IMR-90 (cell line): ENCODE measurements around the gene FOXO1. TPM values are rescaled to one million over a fixed set of nuclear protein-coding genes. Genes with fewer than 3 reads are reported as not detected.

Experiments
- ATAC-seq: fragments of 200-7000 bp; cut with Tn5 transposase; 2 replicates; pipeline ENCODE4 v1.9.1; 2020; ENCODE audit warnings: low read depth, mild to moderate bottlenecking, moderate library complexity
- BruUV-seq: library from RNA; stranded (reverse); fragments of 400-500 nt; replicated peaks from 2 replicates; lab custom pipeline; 2021; lab: Mats Ljungman, UMichigan
- CTCF ChIA-PET: fragments of 300-600 bp; formaldehyde crosslinking; extraction: SDS; loops from one replicate; lab custom pipeline; 2021; ENCODE audit warnings: antibody characterized with exemption; lab: Yijun Ruan, JAX
- POLR2A ChIA-PET: fragments of 300-600 bp; sonication (Branson Sonifier 250); formaldehyde crosslinking; loops from one replicate; lab custom pipeline; 2022; ENCODE audit warnings: antibody characterized with exemption; ENCODE audit not compliant: unreplicated experiment; lab: Charles Lee
- DNase-seq: peaks from one replicate; pipeline ENCODE4 v3.0.0; 2013
- H2AFZ ChIP-seq: replicated peaks from 2 replicates; pipeline ENCODE3; 2013; ENCODE audit warnings: low read length, mild to moderate bottlenecking; ENCODE audit not compliant: poor library complexity
- H2AK5ac ChIP-seq: 2 replicates; pipeline ENCODE4 v1.6.1; 2013; ENCODE audit warnings: low read depth, low read length, inconsistent platforms
- H2AK9ac ChIP-seq: replicated peaks from 2 replicates; pipeline ENCODE3; 2013; ENCODE audit warnings: mild to moderate bottlenecking, low read depth, low read length, moderate library complexity; ENCODE audit not compliant: poor library complexity
- H2BK120ac ChIP-seq: 2 replicates; pipeline ENCODE4 v1.6.1; 2013; ENCODE audit warnings: low read depth, low read length, inconsistent platforms
- H2BK15ac ChIP-seq: 3 replicates; pipeline ENCODE4 v1.6.1; 2013; ENCODE audit warnings: low read depth, low read length, inconsistent platforms
- H2BK20ac ChIP-seq: 2 replicates; pipeline ENCODE4 v1.6.1; 2013; ENCODE audit warnings: low read depth, mild to moderate bottlenecking, inconsistent platforms, low read length, moderate library complexity
- H2BK5ac ChIP-seq: 2 replicates; pipeline ENCODE4 v1.6.1; 2013; ENCODE audit warnings: mild to moderate bottlenecking, low read depth, low read length, inconsistent platforms; ENCODE audit not compliant: poor library complexity, severe bottlenecking
- H3K14ac ChIP-seq: replicated peaks from 2 replicates; pipeline ENCODE4 v1.6.1; 2013; ENCODE audit warnings: low read depth, low read length, inconsistent platforms
- H3K18ac ChIP-seq: 2 replicates; pipeline ENCODE4 v1.6.1; 2013; ENCODE audit warnings: low read depth, low read length, control low read depth
- H3K23ac ChIP-seq: 2 replicates; pipeline ENCODE4 v1.6.1; 2013; ENCODE audit warnings: low read depth, low read length, inconsistent platforms
- H3K27ac ChIP-seq: 2 replicates; pipeline ENCODE4 v1.5.1; 2013; ENCODE audit warnings: mild to moderate bottlenecking, control low read depth, low read length; ENCODE audit not compliant: insufficient read depth
- H3K27me3 ChIP-seq: 2 replicates; pipeline ENCODE4 v1.6.1; 2013; ENCODE audit warnings: low read length; ENCODE audit not compliant: control insufficient read depth, insufficient read depth
- H3K36me3 ChIP-seq: 2 replicates; pipeline ENCODE4 v1.6.1; 2013; ENCODE audit warnings: low read length, mixed read lengths; ENCODE audit not compliant: control insufficient read depth, insufficient read depth
- H3K4ac ChIP-seq: 2 replicates; pipeline ENCODE4 v1.6.1; 2013; ENCODE audit warnings: low read depth, low read length, inconsistent platforms
- H3K4me1 ChIP-seq: 2 replicates; pipeline ENCODE4 v1.6.1; 2013; ENCODE audit warnings: low read length, mixed read lengths; ENCODE audit not compliant: control insufficient read depth, insufficient read depth
- H3K4me2 ChIP-seq: 2 replicates; pipeline ENCODE4 v1.6.1; 2013; ENCODE audit warnings: low read depth, mild to moderate bottlenecking, control low read depth, low read length, moderate library complexity
- H3K4me3 ChIP-seq: 2 replicates; pipeline ENCODE4 v1.5.1; 2013; ENCODE audit warnings: low read depth, mild to moderate bottlenecking, control low read depth, low read length, moderate library complexity; ENCODE audit not compliant: insufficient read depth
- H3K56ac ChIP-seq: 2 replicates; pipeline ENCODE4 v1.6.1; 2013; ENCODE audit warnings: low read length, inconsistent platforms; ENCODE audit not compliant: insufficient read depth; ENCODE audit errors: extremely low read depth
- H3K79me1 ChIP-seq, 2 experiments: 2 replicates each; pipeline ENCODE4 v1.6.1; 2013; ENCODE audit warnings: low read length in 2 of 2, inconsistent platforms in 1 of 2, low read depth in 1 of 2
- H3K9ac ChIP-seq: 2 replicates; pipeline ENCODE4 v1.6.1; 2013; ENCODE audit warnings: low read depth, low read length, control low read depth
- H3K9me1 ChIP-seq: 2 replicates; pipeline ENCODE4 v1.6.1; 2013; ENCODE audit warnings: low read length, inconsistent platforms; ENCODE audit not compliant: insufficient read depth
- H3K9me3 ChIP-seq: 2 replicates; pipeline ENCODE4 v1.6.1; 2013; ENCODE audit warnings: low read length; ENCODE audit not compliant: control insufficient read depth, insufficient read depth
- H4K20me1 ChIP-seq: 2 replicates; pipeline ENCODE4 v1.6.1; 2013; ENCODE audit warnings: low read length, inconsistent platforms; ENCODE audit not compliant: insufficient read depth
- H4K5ac ChIP-seq: 2 replicates; pipeline ENCODE4 v1.6.1; 2013; ENCODE audit warnings: mild to moderate bottlenecking, low read depth, low read length, control low read depth
- H4K8ac ChIP-seq, 2 experiments: 2 replicates each; pipeline ENCODE4 v1.6.1; 2013; ENCODE audit warnings: low read depth in 2 of 2, low read length in 2 of 2, control low read depth in 1 of 2, inconsistent platforms in 1 of 2
- H4K91ac ChIP-seq: 2 replicates; pipeline ENCODE4 v1.6.1; 2013; ENCODE audit warnings: low read depth, low read length, inconsistent platforms; ENCODE audit not compliant: insufficient read depth
- BHLHE40 ChIP-seq: fragments of 150-350 bp; IDR thresholded peaks from 2 replicates; pipeline ENCODE4 v1.6.1; 2016; ENCODE audit warnings: mild to moderate bottlenecking, low read depth, low read length
- CEBPB ChIP-seq: IDR thresholded peaks from 2 replicates; pipeline ENCODE4 v1.6.1; 2012; ENCODE audit warnings: low read depth, low read length, improper control_type of control experiment
- CHD1 ChIP-seq: IDR thresholded peaks from 2 replicates; pipeline ENCODE4 v1.6.1; 2012; ENCODE audit warnings: low read depth, low read length, improper control_type of control experiment
- CTCF ChIP-seq: conservative IDR thresholded peaks from 2 replicates; pipeline ENCODE4 v1.5.1; 2012; ENCODE audit warnings: mild to moderate bottlenecking, low read depth, low read length, improper control_type of control experiment
- ELK1 ChIP-seq: fragments of 150-350 bp; IDR thresholded peaks from 2 replicates; pipeline ENCODE4 v1.6.1; 2016; ENCODE audit warnings: low read depth, mild to moderate bottlenecking, low read length, moderate library complexity, borderline replicate concordance
- FOS ChIP-seq: fragments of 150-350 bp; IDR thresholded peaks from 2 replicates; pipeline ENCODE4 v1.6.1; 2016; ENCODE audit warnings: low read depth, low read length
- MAFK ChIP-seq: IDR thresholded peaks from 2 replicates; pipeline ENCODE4 v1.6.1; 2012; ENCODE audit warnings: low read depth, low read length, improper control_type of control experiment
- MAZ ChIP-seq: IDR thresholded peaks from 2 replicates; pipeline ENCODE4 v1.6.1; 2012; ENCODE audit warnings: low read depth, mild to moderate bottlenecking, low read length, improper control_type of control experiment, moderate library complexity, borderline replicate concordance
- MXI1 ChIP-seq: IDR thresholded peaks from 2 replicates; pipeline ENCODE4 v1.6.1; 2012; ENCODE audit warnings: low read depth, mild to moderate bottlenecking, low read length, moderate library complexity, borderline replicate concordance
- NFE2L2 ChIP-seq: fragments of 150-350 bp; IDR thresholded peaks from 2 replicates; pipeline ENCODE4 v1.6.1; 2016; ENCODE audit warnings: low read depth, mild to moderate bottlenecking, low read length
- POLR2A ChIP-seq: IDR thresholded peaks from 2 replicates; pipeline ENCODE4 v1.6.1; 2012; ENCODE audit warnings: mild to moderate bottlenecking, low read depth, low read length
- RAD21 ChIP-seq: IDR thresholded peaks from 2 replicates; pipeline ENCODE4 v1.6.1; 2012; ENCODE audit warnings: low read length, improper control_type of control experiment
- RCOR1 ChIP-seq: IDR thresholded peaks from 2 replicates; pipeline ENCODE4 v1.6.1; 2012; ENCODE audit warnings: mild to moderate bottlenecking, low read length, improper control_type of control experiment; ENCODE audit not compliant: insufficient replicate concordance
- RFX5 ChIP-seq: IDR thresholded peaks from 2 replicates; pipeline ENCODE4 v1.8.0; 2012; ENCODE audit warnings: low read depth, mild to moderate bottlenecking, low read length, moderate library complexity
- SMC3 ChIP-seq: fragments of 150-350 bp; IDR thresholded peaks from 2 replicates; pipeline ENCODE4 v1.6.1; 2016; ENCODE audit warnings: low read depth, mild to moderate bottlenecking, antibody characterized with exemption, low read length, moderate library complexity
- USF2 ChIP-seq: fragments of 150-350 bp; IDR thresholded peaks from 2 replicates; pipeline ENCODE4 v1.6.1; 2017; ENCODE audit warnings: mild to moderate bottlenecking, antibody characterized with exemption, low read length, low read depth
- WGBS, 2 experiments: methylation state at CpG; one replicate each; pipeline versions ENCODE4 v1.1.5 to v1.1.7; 2013; ENCODE audit warnings: missing lambda C conversion rate in 2 of 2; ENCODE audit not compliant: insufficient read length in 1 of 2; ENCODE audit errors: extremely low coverage in 2 of 2; 5-methylcytosine and 5-hydroxymethylcytosine counted together
- dilution Hi-C: fragments of 300-500 bp; cut with HindIII; formaldehyde crosslinking; loops from one replicate; pipeline ENCODE4 v1.14.3; 2018; ENCODE audit warnings: low sequenced_read_pairs; ENCODE audit not compliant: unreplicated experiment
- in situ Hi-C: fragments of 300-500 bp; cut with MboI; formaldehyde crosslinking; loops from 3 replicates; pipeline ENCODE4 v1.14.3; 2019; ENCODE audit warnings: low sequenced_read_pairs, inconsistent platforms, mixed read lengths
- intact Hi-C: fragments of 100-400 bp; cut with micrococcal nuclease; formaldehyde crosslinking; loops from 2 replicates; pipeline ENCODE4 v1.10.0; 2022
- polyA plus RNA-seq, 3 experiments: library from polyadenylated mRNA; depleted of rRNA; stranded (reverse); fragments of >200 nt; gene quantifications; 2 replicates each; pipeline ENCODE4 v1.2.3, GENCODE V29; 2012; ENCODE audit warnings: low replicate concordance in 1 of 3
- total RNA-seq: library from RNA; depleted of rRNA; stranded (reverse); fragments of >200 nt; gene quantifications from 2 replicates; pipeline ENCODE4 v1.2.3, GENCODE V29; 2012

FOXO1 gene
- total and polyA plus RNA-seq, 2 of the 4 experiments (the other 2 are of a cell fraction): 0.12 to 0.18 TPM

- Histone ChIP-seq H2BK20ac (no peak overlapping the region), H3K79me1 (no peaks in the 10 kb centered on the region), H3K9me3 (no peaks in the 10 kb centered on the region), H3K27me3 (no peaks in the 10 kb centered on the region), H4K91ac (no peak overlapping the region), H4K8ac (no peak overlapping the region), H4K20me1 (no peaks in the 10 kb centered on the region), H3K14ac (no peak overlapping the region), H3K4me3 (no peak overlapping the region), H2BK15ac (no peak overlapping the region), H3K36me3 (no peaks in the 10 kb centered on the region), H4K5ac (no peak overlapping the region), H3K4ac (no peak overlapping the region), H3K4me1 (no peaks in the 10 kb centered on the region), H2AFZ (no peak overlapping the region), H3K23ac (no peak overlapping the region), H2AK5ac (no peak overlapping the region), H2AK9ac (no peak overlapping the region), H2BK120ac (no peak overlapping the region), H2BK5ac (no peak overlapping the region), H3K27ac (no peak overlapping the region), H3K56ac (no peak overlapping the region), H3K9me1 (no peaks in the 10 kb centered on the region), H3K18ac (no peak overlapping the region), H3K9ac (no peak overlapping the region), H3K4me2 (no peak overlapping the region)
- ChIA-PET POLR2A (no interaction called here), CTCF (no interaction called here)
- no peak for TF ChIP-seq CHD1
- no peak for TF ChIP-seq USF2
- no peak for TF ChIP-seq MXI1
- no peak for TF ChIP-seq CEBPB
- no peak for TF ChIP-seq MAFK
- TF ChIP-seq MAZ: no peak
- TF ChIP-seq SMC3: no peak
- no peak for TF ChIP-seq POLR2A
- TF ChIP-seq RAD21: no peak
- no peak for TF ChIP-seq RFX5
- no peak for TF ChIP-seq BHLHE40
- no peak for TF ChIP-seq ELK1
- no peak for TF ChIP-seq NFE2L2
- no peak for TF ChIP-seq RCOR1
- TF ChIP-seq FOS: no peak
- no peak for TF ChIP-seq CTCF
- DNase-seq (no peak), ATAC-seq (no peak)
- intact Hi-C loops: no loop called here
- no TSS peak for BruUV-seq
- WGBS, 2 experiments: no CpG with 5 or more reads among the region's 1 CpG
- dilution Hi-C loops: no loop called here
- in situ Hi-C loops: no loop called here
Measured at GRCh38 chr13:40624986-40625385, 41.5 kb downstream of the FOXO1 start.
